Astrocyte (in vitro differentiated cells and primary cell): ENCODE measurements around the gene ACHE.

Experiments used
- EZH2 ChIP-seq: IDR thresholded peaks from 2 replicates; pipeline ENCODE4 v1.6.1; 2012; ENCODE audit warnings: mild to moderate bottlenecking, low read length, inconsistent platforms; ENCODE audit not compliant: insufficient read depth
- TF ChIP-seq, protein P1 (sequence below): IDR thresholded peaks from 2 replicates; pipeline ENCODE4 v1.5.1; 2011; ENCODE audit warnings: low read depth, mild to moderate bottlenecking, inconsistent platforms, low read length, moderate library complexity; ENCODE audit not compliant: insufficient read depth

DNA sequence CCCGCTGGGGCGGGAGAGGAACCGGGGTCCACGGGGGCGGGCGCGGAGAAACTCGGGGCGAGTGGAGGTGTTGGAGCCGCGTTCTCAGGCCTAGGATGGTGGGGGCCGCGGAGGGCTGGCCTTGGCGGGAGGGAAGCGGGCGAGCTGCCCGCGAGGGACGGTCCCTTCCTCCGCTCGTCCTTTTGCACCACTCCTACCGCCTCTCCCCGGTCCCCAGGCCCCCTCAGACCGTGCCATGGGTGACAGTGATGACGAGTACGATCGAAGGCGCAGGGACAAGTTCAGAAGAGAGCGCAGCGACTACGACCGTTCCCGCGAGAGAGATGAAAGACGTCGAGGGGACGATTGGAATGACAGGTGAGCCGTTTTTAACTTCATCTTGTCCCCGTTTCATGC is 20.3 kb downstream of the ACHE start:
- TF ChIP-seq, protein P1, sequence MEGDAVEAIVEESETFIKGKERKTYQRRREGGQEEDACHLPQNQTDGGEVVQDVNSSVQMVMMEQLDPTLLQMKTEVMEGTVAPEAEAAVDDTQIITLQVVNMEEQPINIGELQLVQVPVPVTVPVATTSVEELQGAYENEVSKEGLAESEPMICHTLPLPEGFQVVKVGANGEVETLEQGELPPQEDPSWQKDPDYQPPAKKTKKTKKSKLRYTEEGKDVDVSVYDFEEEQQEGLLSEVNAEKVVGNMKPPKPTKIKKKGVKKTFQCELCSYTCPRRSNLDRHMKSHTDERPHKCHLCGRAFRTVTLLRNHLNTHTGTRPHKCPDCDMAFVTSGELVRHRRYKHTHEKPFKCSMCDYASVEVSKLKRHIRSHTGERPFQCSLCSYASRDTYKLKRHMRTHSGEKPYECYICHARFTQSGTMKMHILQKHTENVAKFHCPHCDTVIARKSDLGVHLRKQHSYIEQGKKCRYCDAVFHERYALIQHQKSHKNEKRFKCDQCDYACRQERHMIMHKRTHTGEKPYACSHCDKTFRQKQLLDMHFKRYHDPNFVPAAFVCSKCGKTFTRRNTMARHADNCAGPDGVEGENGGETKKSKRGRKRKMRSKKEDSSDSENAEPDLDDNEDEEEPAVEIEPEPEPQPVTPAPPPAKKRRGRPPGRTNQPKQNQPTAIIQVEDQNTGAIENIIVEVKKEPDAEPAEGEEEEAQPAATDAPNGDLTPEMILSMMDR, result no peak
- TF ChIP-seq EZH2, result no peak
